A549 (cell line): Measurements from ENCODE around the gene TFDP2. TPM values are rescaled to one million over a fixed set of nuclear protein-coding genes. Genes with fewer than 3 reads are reported as not detected.
"Not testable (repeated sequence)": the region's sequence is repeated elsewhere in the genome, so short reads cannot be mapped to it uniquely, and the experiment has no call there.

Experiments used
- ATAC-seq, 2 experiments: fragments of 200-7000 bp in 1 of 2; fragments of >200 bp in 1 of 2; cut with Nextera tagmentation in 1 of 2; cut with Tn5 transposase in 1 of 2; 3 replicates each; pipeline versions ENCODE4 v1.8.0 to v1.9.1; 2018 to 2020; ENCODE audit warnings: mild to moderate bottlenecking in 1 of 2, moderate library complexity in 1 of 2
- CTCF ChIA-PET: fragments of 300-600 bp; sonication (Branson Sonifier 250); formaldehyde crosslinking; extraction: SDS; loops from one replicate; lab custom pipeline; 2021; ENCODE audit warnings: antibody characterized with exemption, inconsistent platforms; lab: Yijun Ruan, JAX
- POLR2A ChIA-PET: fragments of 350-600 bp; formaldehyde crosslinking; extraction: SDS; loops from one replicate; lab custom pipeline; 2021; ENCODE audit warnings: antibody characterized with exemption, inconsistent platforms; lab: Yijun Ruan, JAX
- DNase-seq, 2 experiments: peaks; one replicate each; pipeline versions ENCODE4 v3.0.0 to v3.0.0-alpha.2; 2011 to 2016; ENCODE audit warnings: low read depth in 1 of 2, low spot score in 1 of 2
- FAIRE-seq: peaks from 2 replicates; lab custom pipeline; 2011; peaks lifted over from hg19 to GRCh38; lab: Jason Lieb, UNC
- H3K27ac ChIP-seq, 2 experiments: fragments of >200 bp; sonication (Bioruptor Twin); formaldehyde crosslinking; 3 replicates each; pipeline ENCODE4 v1.5.1; 2016 to 2017
- H3K4me1 ChIP-seq: fragments of >200 bp; sonication (Bioruptor Twin); formaldehyde crosslinking; 3 replicates; pipeline ENCODE4 v1.6.1; 2016
- H3K4me2 ChIP-seq: fragments of >200 bp; sonication (Bioruptor Twin); formaldehyde crosslinking; 3 replicates; pipeline ENCODE4 v1.6.1; 2016
- H3K4me3 ChIP-seq: fragments of >200 bp; sonication (Bioruptor Twin); formaldehyde crosslinking; 3 replicates; pipeline ENCODE4 v1.5.1; 2016
- H3K9me3 ChIP-seq: fragments of >200 bp; sonication (Bioruptor Twin); formaldehyde crosslinking; 3 replicates; pipeline ENCODE4 v1.6.1; 2016
- BHLHE40 ChIP-seq: IDR thresholded peaks from 2 replicates; pipeline ENCODE4 v1.6.1; 2012; ENCODE audit warnings: low read depth, low read length, inconsistent platforms
- EHF ChIP-seq: fragments of 250-450 bp; sonication (Bioruptor Pico); IDR thresholded peaks from 2 replicates; pipeline ENCODE4 v1.5.0; 2020; ENCODE audit warnings: mild to moderate bottlenecking
- ELK1 ChIP-seq: fragments of 150-350 bp; IDR thresholded peaks from 2 replicates; pipeline ENCODE4 v1.6.1; 2014; ENCODE audit warnings: low read depth, mild to moderate bottlenecking, low read length
- EP300 ChIP-seq, 2 experiments: fragments of >200 bp; sonication (Bioruptor Twin); formaldehyde crosslinking; IDR thresholded peaks; 2 replicates in 1 of 2; 3 replicates in 1 of 2; pipeline ENCODE4 v1.6.1; 2016 to 2017
- GATA3 ChIP-seq: IDR thresholded peaks from 2 replicates; pipeline ENCODE4 v1.6.1; 2012; ENCODE audit warnings: borderline replicate concordance
- HDAC2 ChIP-seq: fragments of 200-600 bp; sonication (generic); IDR thresholded peaks from 2 replicates; pipeline ENCODE4 v1.6.1; 2016
- JUN ChIP-seq, 2 experiments: fragments of >200 bp; sonication (Bioruptor Twin); formaldehyde crosslinking; IDR thresholded peaks; 2 replicates in 1 of 2; 3 replicates in 1 of 2; pipeline ENCODE4 v1.6.1; 2016 to 2017
- JUNB ChIP-seq: fragments of >200 bp; sonication (Bioruptor Twin); formaldehyde crosslinking; IDR thresholded peaks from 2 replicates; pipeline ENCODE4 v1.6.1; 2016
- MAFK ChIP-seq: fragments of 450-650 bp; IDR thresholded peaks from 2 replicates; pipeline ENCODE4 v1.6.1; 2014; ENCODE audit not compliant: partially characterized antibody
- NR3C1 ChIP-seq: fragments of >200 bp; sonication (Bioruptor Twin); formaldehyde crosslinking; IDR thresholded peaks from 3 replicates; pipeline ENCODE4 v1.6.1; 2017
- POLR2A ChIP-seq: IDR thresholded peaks from 2 replicates; pipeline ENCODE4 v1.6.1; 2012; ENCODE audit warnings: mild to moderate bottlenecking, low read length
- POLR2AphosphoS2 ChIP-seq: conservative IDR thresholded peaks from 2 replicates; pipeline ENCODE4 v1.6.1; 2012; ENCODE audit warnings: low read length, improper control_type of control experiment, inconsistent platforms
- RAD21 ChIP-seq, 2 experiments: fragments of >200 bp in 1 of 2; sonication (Bioruptor Twin) in 1 of 2; formaldehyde crosslinking in 1 of 2; IDR thresholded peaks in 1 of 2; conservative IDR thresholded peaks in 1 of 2; 2 replicates in 1 of 2; 3 replicates in 1 of 2; pipeline ENCODE4 v1.6.1; 2012 to 2018; ENCODE audit warnings: inconsistent platforms in 1 of 2
- RNF2 ChIP-seq: fragments of 200-600 bp; sonication (generic); IDR thresholded peaks from 2 replicates; pipeline ENCODE4 v1.6.1; 2016; ENCODE audit warnings: low read depth, mild to moderate bottlenecking, antibody characterized with exemption, moderate library complexity, borderline replicate concordance
- SMC3 ChIP-seq: fragments of >200 bp; sonication (Bioruptor Twin); formaldehyde crosslinking; IDR thresholded peaks from 3 replicates; pipeline ENCODE4 v1.6.1; 2018; ENCODE audit warnings: inconsistent platforms
- TP53 ChIP-seq: fragments of 250-450 bp; sonication (Bioruptor Pico); IDR thresholded peaks from 2 replicates; pipeline ENCODE4 v1.5.0; 2021; ENCODE audit warnings: mild to moderate bottlenecking, moderate library complexity
- WGBS: methylation state at CpG from one replicate; pipeline ENCODE4 v1.1.6; 2017; ENCODE audit errors: missing lambda C conversion rate; 5-methylcytosine and 5-hydroxymethylcytosine counted together
- polyA plus RNA-seq, 4 experiments: library from polyadenylated mRNA; depleted of rRNA in 3 of 4; stranded (reverse); fragments of >200 nt; fragmentation: RNase III in 1 of 4; extraction: RNeasy Plus Mini Kit Qiagen cat#74134 plus additional on column Dnase treatment in 1 of 4; gene quantifications; 2 replicates in 3 of 4; 3 replicates in 1 of 4; pipeline ENCODE4 v1.2.3, GENCODE V29; 2011 to 2017

Gene TFDP2
- polyA plus RNA-seq, 2 of the 4 experiments (the other 2 are of a cell fraction) = 9.6 to 61.5 TPM

GRCh38 chr3:142148044-142148791, 1.1 kb downstream of the TFDP2 start:
- POLR2A ChIA-PET = interaction anchor here (0.6 to 0.7 kb wide), 2 partner anchors 235 to 683 kb away, joined by 3 to 5 read pairs; no protein-coding TSS in a partner anchor
- no peak for TF ChIP-seq BHLHE40
- TF ChIP-seq MAFK = no peak
- TF ChIP-seq POLR2A = no peak
- TF ChIP-seq SMC3 = no peak
- no peak for TF ChIP-seq RAD21 (conservative IDR thresholded peaks at IDR 0.05 in 1 of 2, IDR thresholded peaks at IDR 0.05 in 1 of 2)
- no peak for TF ChIP-seq JUN (IDR thresholded peaks at IDR 0.05)
- TF ChIP-seq RNF2 = no peak
- no peak for TF ChIP-seq NR3C1
- no peak for TF ChIP-seq POLR2AphosphoS2
- no peak for TF ChIP-seq GATA3
- TF ChIP-seq, all 56 proteins: peak for 0
- Histone ChIP-seq H3K4me1 (peaks cover 10% of the 10 kb centered on the region; the same call in 2 of the 3 replicates), H3K4me3 (peak overlapping the region; percentile 83), H3K27ac (peak overlapping the region; percentile 67 to 90), H3K9me3 (no peaks in the 10 kb centered on the region), H3K4me2 (peak overlapping the region; percentile 89)
- WGBS = 73% methylated on average over 11 of the region's 11 CpGs
- ATAC-seq (peak in 1 of 2 experiments; percentile 4; a peak in 1 of 6 replicates), DNase-seq (no peak), FAIRE-seq (no peak)
- CTCF ChIA-PET = interaction anchor here (0.9 to 2.3 kb wide), 3 partner anchors 22 to 32 kb away, joined by 3 to 9 read pairs (median 3); no protein-coding TSS in a partner anchor

GRCh38 chr3:142144587-142144986, 4.8 kb downstream of the TFDP2 start:
- peaks cover 10% of the 10 kb centered on the region; the same call in 2 of the 3 replicates for H3K4me1 ChIP-seq
- H3K4me3 ChIP-seq, DNase-seq, ATAC-seq, FAIRE-seq, H3K4me2 ChIP-seq, POLR2A ChIA-PET, H3K9me3 ChIP-seq, H3K27ac ChIP-seq: not testable (repeated sequence)
- WGBS = 85% methylated on average over 5 of the region's 5 CpGs
- CTCF ChIA-PET = interaction anchor here (0.7 to 1.6 kb wide), 3 partner anchors 19 to 87 kb away, joined by 3 read pairs; no protein-coding TSS in a partner anchor

GRCh38 chr3:142140608-142141285, 8.6 kb downstream of the TFDP2 start:
- H3K4me1 ChIP-seq, H3K9me3 ChIP-seq, H3K4me2 ChIP-seq, H3K4me3 ChIP-seq, ATAC-seq, DNase-seq, FAIRE-seq, H3K27ac ChIP-seq, POLR2A ChIA-PET: not testable (repeated sequence)
- WGBS = 89% methylated on average over 14 of the region's 15 CpGs
- CTCF ChIA-PET = interaction anchor here (0.7 to 1.1 kb wide), 3 partner anchors 15 to 140 kb away, joined by 3 to 4 read pairs (median 3); no protein-coding TSS in a partner anchor

- H3K9me3 ChIP-seq, H3K4me2 ChIP-seq, H3K27ac ChIP-seq, DNase-seq, ATAC-seq, FAIRE-seq, H3K4me1 ChIP-seq, POLR2A ChIA-PET, H3K4me3 ChIP-seq: not testable (repeated sequence)
- WGBS = 88% methylated on average over 2 of the region's 2 CpGs
- CTCF ChIA-PET = interaction anchor here (1.2 to 2.6 kb wide), 3 partner anchors 11 to 143 kb away, joined by 3 to 9 read pairs (median 3); no protein-coding TSS in a partner anchor
Measured at GRCh38 chr3:142137089-142137488, 12.3 kb downstream of the TFDP2 start.

GRCh38 chr3:142134799-142135325, 14.5 kb downstream of the TFDP2 start:
- WGBS = 27% methylated on average over 3 of the region's 3 CpGs
- H3K9me3 ChIP-seq = no peaks in the 10 kb centered on the region
- no peak overlapping the region for H3K4me2 ChIP-seq
- TF ChIP-seq EHF (CRISPR knock-in tag) (no peak), JUNB (no peak), HDAC2 (no peak), TP53 (CRISPR knock-in tag) (no peak), ELK1 (no peak), EP300 (IDR thresholded peaks at IDR 0.05) (no peak)
- TF ChIP-seq, all 56 proteins: peak for 0
- no peak for DNase-seq
- no peak for ATAC-seq
- H3K4me1 ChIP-seq = no peaks in the 10 kb centered on the region
- H3K27ac ChIP-seq = no peak overlapping the region
- no peak for FAIRE-seq
- CTCF ChIA-PET = interaction anchor here (0.6 to 2.6 kb wide), 3 partner anchors 9 to 794 kb away, joined by 3 to 9 read pairs (median 4); no protein-coding TSS in a partner anchor
- no peak overlapping the region for H3K4me3 ChIP-seq
- POLR2A ChIA-PET = no interaction called here
